Activated naive CD8-positive, alpha-beta T cell treated with anti-CD3 and anti-CD28 coated beads, Interleukin-2, amount 50 U/mL, for 16 hours (primary cell): Measurements from ENCODE around the gene DTX1.

Experiments
- DNase-seq: peaks from one replicate; pipeline ENCODE4 v3.0.0-alpha.2; 2020; ENCODE audit warnings: low read depth, low spot score

The DTX1 gene

DNA sequence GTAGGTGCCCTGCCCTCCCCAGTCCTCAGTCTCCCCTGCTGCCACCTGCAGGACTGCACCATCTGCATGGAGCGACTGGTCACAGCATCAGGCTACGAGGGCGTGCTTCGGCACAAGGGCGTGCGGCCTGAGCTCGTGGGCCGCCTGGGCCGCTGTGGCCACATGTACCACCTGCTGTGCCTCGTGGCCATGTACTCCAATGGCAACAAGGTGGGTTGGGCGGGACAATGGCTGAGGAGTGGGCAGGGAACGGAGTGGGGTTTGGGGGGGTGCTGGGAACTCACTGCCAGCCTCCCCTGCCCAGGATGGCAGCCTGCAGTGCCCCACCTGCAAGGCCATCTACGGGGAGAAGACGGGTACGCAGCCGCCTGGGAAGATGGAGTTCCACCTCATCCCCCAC is 38.2 kb downstream of the DTX1 start:
- DNase-seq, result no peak

DNA sequence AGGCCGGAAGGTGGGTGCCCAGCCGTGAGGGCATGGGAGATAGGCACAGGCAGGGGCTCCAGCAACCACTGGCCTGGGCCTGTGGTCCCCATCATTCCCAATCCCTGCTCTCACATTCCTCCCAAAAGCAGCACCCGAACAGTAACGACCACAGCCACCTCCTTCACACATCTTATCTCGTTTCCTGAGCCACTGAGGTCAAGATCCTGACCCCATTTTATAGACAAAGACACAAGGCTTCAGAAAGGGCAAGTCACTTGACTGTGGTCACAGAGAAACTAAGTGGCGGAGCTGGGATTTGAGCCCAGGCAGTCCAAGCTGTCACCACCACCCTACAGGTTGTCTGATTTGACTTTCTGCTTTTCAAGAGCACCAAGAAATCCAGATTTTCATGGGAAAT is 38.9 kb downstream of the DTX1 start:
- DNase-seq, result no peak

DNA sequence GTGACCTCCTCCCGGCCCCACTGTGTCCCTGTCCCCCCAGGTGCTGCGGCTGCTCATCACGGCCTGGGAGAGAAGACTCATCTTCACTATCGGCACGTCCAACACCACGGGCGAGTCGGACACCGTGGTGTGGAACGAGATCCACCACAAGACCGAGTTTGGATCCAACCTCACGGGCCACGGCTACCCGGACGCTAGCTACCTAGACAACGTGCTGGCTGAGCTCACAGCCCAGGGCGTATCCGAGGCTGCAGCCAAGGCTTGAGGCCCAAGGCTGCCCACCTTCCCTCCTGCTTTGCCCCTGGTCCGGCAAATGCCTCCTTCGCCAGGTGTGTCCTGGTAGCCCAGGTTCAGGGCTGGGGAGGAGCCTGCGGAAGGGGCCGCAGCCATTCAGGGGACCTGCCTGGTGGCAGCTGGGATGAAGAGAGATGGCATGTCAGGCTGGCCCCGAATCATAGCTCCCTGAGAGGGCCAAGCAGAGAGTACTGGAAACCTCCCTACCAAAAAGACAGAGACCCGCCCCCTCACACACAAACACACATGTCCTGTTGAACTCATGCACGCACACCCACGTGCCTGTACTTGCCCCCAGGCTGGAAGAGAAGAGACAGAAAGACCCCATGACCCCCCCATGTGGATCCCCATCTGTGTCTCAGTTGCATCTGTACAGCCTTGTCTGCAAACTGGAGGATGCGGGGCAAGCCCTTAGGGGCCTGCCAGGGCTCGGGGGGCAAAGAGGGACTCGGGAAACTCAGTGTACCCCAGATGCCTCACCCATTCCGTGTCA is 40.3 kb downstream of the DTX1 start:
- no peak for DNase-seq

DNA sequence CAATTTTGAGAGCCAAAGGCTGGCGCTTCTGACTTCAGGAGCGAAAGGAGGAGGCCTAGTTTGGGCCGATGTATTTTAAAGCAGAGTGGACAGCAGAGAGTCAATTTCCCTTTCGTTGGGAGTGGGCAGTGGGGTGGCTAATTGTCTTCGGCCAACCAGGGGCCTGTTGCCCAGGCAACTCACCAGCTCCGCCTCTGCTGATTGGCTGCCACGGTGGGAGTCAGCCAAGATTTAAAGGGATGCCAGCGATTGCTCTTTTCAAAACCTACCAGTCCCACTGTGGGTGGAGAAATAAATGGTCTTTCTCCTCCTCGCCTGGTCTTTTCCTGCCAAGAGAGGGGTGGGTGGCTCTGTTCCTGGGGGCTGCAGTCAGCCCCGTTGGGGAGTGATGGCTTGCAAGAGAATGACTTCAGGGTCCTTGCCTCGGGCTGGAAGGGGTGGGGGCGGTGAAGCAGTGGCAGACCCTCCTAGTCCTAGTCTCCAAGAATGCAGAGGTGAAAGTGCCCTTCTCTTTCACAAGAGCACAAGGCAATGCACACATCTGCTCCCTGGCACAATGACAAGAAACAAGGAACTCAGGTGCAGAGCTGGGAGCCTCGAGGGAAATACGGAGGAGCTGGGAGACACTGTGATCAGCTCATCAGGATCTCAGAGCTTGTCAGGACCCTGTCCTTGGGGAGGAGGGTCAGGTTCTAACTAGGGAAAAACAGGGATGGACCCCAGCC is 41.3 kb downstream of the DTX1 start:
- no peak for DNase-seq

DNA sequence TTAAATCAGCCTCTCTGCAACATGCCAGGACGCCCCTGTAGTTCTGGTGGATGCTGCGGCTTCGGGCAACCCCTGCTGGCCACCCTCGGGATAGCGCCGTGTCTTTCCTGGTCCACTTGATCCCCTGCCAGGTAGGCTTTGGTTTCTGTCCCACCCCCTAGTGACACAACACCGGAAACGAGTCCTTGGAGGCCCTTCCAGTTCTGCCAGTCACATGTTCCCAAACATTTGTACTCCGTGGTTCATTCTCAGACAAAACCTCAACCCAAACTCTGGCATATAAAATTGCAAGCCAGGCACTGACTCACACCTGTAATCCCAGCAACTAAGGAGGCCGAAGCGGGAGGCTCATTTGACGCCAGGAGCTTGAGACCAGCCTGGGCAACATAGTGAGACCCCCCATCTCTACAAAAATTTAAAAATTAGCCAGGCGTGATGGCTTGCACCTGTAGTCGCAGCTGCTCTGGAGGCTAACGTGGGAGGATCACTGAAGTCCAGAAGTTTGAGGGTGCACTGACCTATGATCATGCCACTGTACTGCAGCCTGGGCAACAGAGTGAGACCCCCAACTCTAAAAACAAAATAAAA is 42.0 kb downstream of the DTX1 start:
- peak; percentile 31 for DNase-seq

DNA sequence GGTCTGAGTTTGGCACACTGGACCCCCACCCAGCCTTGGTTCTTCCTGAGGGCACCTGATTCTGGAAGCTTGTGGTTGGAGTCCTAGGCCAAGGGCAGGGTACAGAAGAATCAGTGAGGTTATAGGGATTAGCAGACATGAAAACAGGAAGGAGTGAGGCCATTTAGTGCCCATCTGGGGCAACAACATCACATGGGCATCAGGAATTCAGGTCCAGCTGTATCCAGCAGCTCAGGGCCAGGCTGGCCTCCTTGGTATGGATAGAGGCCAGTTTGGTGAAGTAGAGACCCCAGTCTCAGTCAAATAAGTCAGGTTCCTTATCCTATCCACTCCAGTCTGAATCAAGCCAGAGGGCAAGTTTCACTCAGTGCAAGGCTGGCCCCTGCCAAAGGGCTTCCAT is 42.8 kb downstream of the DTX1 start:
- no peak for DNase-seq

DNA sequence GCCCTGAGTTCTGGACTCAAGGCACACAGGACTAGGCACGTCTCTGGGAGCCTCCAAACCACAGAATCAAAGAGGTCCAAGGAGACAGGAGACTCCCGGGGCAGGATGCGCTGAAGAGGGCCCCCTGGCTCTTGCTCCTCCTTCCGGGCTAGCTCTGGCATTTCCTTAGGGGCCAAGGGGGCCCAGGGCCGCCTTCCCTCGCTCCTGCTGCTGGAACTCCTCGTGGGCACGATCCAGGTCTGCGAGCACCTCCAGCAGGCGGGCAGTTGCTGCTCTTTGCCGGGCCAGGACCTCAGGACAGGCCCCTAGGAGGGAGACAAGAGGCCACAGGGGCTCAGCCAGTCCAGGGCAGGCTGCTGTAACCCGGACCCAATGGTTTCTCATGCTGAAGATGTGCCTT is 43.2 kb downstream of the DTX1 start:
- DNase-seq, result no peak

DNA sequence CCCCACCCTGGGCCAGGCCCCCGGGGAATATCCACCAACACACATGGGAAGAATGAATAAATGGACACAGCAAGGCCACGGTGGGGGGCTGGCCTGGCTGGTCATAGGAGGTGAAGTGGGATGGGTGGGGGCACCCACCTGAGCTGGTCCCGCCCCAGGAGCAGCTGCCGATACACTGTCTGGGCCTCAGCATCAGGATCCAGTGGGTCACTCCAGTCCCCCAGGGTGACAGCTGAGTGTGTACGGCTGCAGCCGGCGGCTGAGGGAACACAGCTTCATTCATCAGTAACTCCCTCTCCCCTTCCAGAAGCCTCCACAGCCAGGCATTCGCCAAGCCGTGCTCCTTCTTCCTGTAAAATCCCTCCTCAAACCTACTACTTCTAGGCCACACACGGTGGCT is 45.2 kb downstream of the DTX1 start:
- no peak for DNase-seq

DNA sequence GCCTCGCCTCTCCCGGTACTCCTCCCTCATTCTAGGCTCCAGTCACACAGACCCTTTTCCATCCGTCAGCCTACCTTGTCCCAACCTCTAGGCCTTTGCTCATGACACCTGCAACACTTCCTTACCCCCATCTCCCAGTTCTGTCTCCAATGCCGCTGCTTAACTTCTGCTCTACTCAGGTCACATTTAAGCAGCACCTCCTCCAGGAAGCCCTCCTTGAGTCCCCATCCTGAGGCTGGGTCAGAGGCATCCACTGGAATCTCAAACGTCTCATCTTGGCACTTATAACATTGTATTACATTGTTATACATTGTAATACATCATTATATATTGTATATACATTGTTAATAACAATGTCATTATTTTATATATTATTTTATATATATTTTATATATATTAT is 46.3 kb downstream of the DTX1 start:
- DNase-seq, result no peak

DNA sequence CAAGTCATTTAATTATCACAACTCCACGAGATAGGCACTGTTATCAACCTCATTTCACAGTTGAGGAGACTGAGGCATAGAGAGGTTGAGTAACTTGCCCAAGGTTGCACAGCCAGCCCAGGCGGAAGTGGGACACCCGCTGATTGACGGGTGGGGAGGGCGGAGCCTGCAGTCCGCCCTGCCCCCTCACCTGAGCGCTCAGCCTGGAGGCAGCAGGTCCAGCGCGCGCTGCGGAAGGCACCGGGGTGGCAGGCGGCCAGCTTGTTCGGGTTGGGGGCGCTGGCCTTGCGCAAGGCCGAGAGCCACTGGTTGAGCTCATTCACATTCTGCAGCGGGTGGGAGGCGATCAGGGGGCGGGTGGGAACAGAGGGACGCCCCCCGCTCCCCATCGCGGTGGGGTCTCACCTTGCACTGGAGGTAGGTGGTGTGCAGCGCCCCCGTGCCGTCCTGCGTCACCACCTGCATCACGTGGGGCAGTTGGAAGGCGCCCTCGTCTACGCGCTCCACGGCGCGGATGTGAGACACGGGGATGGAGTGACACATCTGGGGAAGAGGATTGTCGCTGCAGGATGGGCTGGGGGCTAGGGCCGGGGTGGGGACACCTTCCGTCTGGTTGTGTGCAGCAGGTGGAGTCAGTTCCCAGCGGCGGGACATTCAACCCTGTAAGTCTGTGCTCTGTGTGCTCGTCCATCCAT is 47.4 kb downstream of the DTX1 start:
- peak; percentile 22 for DNase-seq

DNA sequence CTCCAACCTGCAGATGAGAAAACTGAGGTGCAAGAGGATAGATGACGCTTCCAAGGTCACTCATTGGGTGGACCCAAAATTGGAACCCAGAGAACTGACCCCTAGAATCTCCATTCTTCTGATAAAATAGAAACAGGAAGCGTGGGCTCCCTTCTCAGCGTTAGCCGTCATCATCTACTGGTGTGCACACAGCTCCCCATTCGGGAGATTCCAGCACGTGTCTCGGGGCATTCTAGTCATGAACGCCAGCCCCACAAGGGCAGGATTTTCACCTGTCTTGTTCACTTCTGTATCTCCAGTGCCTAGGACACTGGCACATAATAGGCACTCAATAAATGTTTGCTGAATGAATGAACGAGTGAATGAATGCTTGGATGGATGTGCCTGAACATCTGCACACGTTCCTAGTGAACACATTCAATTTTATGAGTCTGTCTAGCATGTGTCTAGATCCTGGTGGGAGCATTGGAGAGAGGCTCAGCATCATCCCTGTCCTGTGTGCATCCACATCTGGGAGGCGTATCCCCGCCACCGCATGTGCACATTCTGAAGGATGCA is 48.5 kb downstream of the DTX1 start:
- DNase-seq, result no peak

DNA sequence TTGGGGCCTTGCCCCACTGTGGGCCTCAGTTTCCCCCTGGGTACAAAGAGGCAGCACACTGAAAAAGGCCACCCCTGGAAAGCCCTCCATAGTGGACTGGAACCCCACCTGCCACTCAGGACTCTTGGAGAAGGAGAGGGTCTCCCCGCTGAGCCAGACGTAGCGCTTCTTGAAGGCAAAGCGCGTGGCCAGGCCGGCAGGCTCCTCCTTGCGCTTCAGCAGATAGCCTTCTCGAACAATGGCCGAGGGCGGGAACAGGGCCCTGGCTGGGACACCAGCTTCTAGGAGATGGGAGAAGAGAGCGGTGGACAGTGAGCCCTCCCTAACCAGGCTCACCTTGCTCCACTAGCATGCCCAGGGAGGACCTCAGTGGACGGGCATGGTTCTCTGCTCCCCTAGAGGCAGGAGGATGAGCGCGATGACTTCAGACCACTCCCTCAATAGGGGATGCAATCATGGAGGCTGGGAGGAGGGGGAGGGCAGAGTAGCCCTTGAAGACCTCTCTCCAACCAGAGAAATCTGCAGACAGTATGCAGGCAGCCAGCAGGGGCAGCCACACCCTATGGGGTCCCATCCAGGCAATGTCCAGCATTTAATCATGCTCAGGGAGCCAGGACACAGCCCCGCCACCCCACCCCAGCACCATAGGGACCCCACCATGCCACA is 49.2 kb downstream of the DTX1 start:
- no peak for DNase-seq

DNA sequence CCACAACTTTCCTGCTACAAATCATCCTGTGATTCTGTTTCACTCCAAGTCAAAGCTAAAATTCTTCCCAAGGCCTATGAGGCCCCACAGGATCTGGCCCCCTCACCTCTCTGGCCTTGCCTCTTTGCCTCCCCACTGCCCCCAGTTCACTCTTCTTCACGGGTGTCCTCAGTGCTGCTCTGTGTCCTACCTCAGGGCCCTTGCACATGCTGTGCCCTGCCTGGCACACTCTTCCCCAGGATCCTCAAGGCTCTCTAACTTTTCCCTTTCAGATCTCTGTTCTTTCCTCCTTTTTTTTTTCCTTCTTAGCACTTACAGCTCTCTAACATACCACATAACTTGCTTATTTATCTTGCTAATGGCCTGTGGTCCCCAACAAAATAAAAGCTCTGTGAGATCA is 49.8 kb downstream of the DTX1 start:
- DNase-seq, result no peak

DNA sequence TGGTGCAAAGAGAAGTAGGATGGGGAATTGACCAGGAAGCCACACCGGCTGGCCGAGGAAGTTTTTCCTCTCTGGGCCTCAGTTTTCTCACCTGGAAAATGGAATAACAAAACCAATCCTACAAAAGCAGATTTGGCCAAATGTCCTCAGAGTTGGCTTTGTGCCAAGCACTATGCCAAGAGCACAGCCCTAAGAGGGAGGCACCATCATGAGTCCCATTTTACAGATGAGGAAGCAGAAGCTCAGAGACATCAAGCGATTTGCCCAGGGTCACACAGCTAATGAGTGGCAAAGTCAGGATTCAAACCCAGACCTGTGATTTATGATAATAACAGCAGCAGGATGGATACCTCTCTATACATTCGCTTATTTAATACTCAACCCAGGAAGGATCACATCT is 51.8 kb downstream of the DTX1 start:
- DNase-seq, result no peak

DNA sequence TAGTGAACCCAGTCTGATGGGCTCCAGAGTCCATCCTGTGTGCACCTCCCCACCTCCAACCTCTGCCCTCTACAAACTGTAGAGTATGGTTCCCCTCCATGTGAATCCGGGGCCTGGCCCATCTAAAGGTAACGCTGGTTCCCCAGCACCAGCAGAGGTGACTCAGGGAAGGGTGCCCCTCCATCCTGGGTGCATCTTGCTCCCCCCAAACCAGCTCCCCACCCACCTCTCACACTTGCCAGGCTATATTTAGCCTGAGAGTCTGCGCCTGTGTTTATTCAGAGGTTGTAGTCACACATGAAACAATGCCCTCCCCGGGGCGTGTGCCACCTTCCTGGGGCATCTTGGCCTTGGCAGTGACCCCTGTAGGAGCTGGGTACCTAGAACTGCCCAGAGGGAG is 52.8 kb downstream of the DTX1 start:
- DNase-seq, result no peak

DNA sequence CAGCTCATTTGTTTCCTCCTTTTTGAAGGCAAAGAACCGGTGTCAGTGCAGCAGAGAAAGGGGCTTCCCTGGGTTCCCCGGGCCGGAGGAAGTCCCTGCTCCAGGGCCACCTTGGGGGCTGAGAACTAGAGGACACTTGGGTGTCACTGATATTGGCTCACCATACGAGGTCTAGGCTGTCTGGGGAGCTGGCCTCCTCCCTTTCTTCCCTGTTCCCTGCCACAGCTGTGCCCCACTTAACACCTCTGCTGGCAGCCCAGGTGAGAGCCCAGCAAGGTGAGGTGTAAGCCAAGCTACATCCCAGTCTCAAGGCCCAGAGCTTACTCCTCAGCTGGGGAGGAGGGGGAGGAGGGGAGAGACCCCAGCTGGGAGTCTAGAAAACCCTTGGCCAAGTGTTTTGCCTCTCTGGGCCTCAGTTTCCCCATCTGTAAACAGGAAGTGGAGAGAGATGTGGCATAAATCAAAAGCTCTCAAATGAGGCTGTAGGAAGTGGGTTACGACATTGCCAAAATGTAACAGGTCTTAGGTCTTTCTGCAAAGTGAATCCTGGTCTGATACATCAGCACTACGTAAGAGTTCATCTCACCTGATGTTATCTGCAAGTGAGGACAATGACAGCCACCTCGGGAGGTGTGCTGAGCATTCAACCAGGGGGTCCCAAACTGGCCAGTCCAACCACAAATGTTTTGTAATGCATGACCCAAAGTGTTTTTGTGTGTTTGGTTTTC is 53.5 kb downstream of the DTX1 start:
- DNase-seq, result no peak

DNA sequence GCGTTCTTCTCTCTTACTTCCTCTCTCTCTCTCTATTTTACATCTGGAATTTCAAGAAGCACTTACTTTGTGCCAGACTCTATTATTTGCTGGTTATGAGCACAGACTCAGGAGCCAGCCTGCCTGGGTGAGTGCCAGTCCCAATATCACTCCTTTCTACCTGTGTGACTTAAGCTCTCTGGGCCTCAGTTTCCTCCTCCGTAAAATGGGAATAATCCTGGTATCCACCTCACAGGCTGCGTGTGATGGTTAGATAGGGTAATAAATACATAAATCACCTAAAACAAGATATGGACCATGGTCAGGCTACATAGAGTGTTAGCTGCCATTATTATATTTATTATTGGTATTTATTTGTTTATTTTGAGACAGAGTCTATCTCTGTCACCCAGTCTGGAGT is 54.7 kb downstream of the DTX1 start:
- no peak for DNase-seq

DNA sequence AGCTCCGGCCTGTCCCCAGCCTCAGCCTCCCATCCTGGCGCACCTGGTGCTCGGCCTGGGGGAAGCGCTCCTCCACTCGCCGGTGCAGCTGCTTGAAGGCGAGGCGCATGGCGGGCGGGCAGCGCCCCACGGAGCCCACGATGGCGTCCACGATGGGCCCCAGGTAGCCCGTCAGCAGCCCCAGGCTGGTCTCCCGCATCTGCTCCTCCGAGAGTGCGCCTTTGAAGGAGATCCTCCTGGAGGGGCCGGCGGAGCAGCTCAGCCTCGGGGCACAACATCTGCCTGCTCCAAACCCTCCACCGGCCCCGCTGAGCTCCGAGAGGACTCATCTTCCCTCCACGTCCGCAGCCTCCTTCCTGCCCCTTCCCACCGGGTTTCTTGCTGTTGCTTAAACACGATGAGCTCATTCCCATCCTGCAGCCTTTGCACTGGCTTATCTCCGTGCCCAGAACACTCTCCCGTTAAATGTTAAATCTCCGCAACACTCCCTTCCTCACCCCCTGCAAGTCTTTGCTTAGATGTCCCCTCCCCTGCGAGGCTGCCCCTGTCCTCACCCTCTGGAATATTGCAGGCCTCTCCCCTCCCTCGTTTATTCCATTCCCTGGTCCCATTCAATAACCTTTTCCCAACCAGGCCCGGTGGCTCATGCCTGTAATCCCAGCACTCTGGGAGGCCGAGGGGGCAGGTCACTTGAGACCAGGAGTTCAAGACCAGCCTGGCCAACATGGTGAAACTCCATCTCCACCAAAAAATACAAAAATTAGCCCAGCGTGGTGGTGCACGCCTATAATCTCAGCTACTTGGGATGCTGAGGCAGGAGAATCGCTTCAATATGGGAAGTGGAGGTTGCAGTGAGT is 55.7 kb downstream of the DTX1 start:
- no peak for DNase-seq

DNA sequence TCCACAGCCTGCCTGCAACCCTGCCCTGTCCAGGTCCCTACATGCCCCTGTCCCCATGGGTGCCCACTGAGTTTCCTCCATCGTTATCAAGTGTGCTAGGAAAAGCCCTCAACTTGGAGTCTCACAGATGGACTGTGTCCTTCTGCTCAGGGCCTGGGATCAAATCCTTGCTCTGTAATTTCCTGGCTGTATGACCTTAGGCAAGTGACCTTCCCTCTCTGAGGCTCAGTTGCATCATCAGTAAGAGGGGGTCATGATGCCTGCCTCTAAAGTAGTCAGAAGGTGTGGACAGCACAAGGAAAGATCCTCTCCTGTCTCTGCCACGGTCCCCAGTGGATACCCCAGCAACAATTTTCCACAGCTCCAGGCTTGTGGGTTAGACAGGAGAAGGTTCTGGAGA is 56.9 kb downstream of the DTX1 start:
- DNase-seq, result no peak
